Measurements from ENCODE around the gene FLYWCH2. TPM values are rescaled to one million over a fixed set of nuclear protein-coding genes. Genes with fewer than 3 reads are reported as not detected.

Gene FLYWCH2
- total and polyA plus RNA-seq, 9 of the 15 experiments (the other 6 are each of a cell fraction or from before 2014, with no cell fraction given): 0.70 to 55.5 (median 7.6) TPM

DNA sequence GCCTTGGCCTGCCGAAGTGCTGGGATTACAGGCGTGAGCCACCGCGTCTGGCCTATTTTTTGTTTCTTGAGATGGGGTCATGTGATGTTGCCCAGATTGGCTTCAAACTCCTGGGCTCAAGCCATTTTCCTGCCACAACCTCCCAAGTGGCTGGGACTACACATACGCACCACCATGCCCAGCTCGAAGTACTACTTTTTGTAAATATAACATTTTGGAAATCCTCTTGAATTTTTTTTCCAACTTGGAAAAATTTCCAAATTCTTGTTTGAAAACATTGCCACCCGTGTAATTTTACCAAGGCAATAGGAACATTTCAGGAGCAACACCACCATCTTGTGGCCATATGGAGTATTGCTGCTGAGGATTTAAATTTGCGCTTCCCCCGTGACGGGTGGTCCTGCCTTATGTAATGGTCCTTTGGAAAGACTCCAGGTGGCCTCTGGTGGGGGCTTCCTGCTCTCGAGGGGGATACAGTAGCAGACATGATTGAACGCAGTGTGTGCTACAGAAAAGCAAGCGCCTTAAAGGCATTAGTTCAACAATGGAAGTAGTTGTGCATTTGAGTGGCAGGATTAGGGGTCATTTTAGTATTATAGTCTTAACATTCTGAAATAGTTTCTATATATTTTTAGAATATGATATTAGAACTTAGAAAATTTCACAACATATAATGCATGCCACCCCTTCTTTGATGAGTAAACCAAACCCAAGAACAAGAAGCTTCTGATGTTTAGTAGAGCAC lies 36.7 kb downstream of the FLYWCH2 start (continued):
- TF ChIP-seq, protein P1, sequence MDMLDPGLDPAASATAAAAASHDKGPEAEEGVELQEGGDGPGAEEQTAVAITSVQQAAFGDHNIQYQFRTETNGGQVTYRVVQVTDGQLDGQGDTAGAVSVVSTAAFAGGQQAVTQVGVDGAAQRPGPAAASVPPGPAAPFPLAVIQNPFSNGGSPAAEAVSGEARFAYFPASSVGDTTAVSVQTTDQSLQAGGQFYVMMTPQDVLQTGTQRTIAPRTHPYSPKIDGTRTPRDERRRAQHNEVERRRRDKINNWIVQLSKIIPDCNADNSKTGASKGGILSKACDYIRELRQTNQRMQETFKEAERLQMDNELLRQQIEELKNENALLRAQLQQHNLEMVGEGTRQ (CRISPR knock-in tag; IDR thresholded peaks at IDR 0.05): peak; percentile 27; the same call in 1 of the 2 replicates
- no peak for TF ChIP-seq ZEB2 (IDR thresholded peaks at IDR 0.05)
- TF ChIP-seq, protein P2, sequence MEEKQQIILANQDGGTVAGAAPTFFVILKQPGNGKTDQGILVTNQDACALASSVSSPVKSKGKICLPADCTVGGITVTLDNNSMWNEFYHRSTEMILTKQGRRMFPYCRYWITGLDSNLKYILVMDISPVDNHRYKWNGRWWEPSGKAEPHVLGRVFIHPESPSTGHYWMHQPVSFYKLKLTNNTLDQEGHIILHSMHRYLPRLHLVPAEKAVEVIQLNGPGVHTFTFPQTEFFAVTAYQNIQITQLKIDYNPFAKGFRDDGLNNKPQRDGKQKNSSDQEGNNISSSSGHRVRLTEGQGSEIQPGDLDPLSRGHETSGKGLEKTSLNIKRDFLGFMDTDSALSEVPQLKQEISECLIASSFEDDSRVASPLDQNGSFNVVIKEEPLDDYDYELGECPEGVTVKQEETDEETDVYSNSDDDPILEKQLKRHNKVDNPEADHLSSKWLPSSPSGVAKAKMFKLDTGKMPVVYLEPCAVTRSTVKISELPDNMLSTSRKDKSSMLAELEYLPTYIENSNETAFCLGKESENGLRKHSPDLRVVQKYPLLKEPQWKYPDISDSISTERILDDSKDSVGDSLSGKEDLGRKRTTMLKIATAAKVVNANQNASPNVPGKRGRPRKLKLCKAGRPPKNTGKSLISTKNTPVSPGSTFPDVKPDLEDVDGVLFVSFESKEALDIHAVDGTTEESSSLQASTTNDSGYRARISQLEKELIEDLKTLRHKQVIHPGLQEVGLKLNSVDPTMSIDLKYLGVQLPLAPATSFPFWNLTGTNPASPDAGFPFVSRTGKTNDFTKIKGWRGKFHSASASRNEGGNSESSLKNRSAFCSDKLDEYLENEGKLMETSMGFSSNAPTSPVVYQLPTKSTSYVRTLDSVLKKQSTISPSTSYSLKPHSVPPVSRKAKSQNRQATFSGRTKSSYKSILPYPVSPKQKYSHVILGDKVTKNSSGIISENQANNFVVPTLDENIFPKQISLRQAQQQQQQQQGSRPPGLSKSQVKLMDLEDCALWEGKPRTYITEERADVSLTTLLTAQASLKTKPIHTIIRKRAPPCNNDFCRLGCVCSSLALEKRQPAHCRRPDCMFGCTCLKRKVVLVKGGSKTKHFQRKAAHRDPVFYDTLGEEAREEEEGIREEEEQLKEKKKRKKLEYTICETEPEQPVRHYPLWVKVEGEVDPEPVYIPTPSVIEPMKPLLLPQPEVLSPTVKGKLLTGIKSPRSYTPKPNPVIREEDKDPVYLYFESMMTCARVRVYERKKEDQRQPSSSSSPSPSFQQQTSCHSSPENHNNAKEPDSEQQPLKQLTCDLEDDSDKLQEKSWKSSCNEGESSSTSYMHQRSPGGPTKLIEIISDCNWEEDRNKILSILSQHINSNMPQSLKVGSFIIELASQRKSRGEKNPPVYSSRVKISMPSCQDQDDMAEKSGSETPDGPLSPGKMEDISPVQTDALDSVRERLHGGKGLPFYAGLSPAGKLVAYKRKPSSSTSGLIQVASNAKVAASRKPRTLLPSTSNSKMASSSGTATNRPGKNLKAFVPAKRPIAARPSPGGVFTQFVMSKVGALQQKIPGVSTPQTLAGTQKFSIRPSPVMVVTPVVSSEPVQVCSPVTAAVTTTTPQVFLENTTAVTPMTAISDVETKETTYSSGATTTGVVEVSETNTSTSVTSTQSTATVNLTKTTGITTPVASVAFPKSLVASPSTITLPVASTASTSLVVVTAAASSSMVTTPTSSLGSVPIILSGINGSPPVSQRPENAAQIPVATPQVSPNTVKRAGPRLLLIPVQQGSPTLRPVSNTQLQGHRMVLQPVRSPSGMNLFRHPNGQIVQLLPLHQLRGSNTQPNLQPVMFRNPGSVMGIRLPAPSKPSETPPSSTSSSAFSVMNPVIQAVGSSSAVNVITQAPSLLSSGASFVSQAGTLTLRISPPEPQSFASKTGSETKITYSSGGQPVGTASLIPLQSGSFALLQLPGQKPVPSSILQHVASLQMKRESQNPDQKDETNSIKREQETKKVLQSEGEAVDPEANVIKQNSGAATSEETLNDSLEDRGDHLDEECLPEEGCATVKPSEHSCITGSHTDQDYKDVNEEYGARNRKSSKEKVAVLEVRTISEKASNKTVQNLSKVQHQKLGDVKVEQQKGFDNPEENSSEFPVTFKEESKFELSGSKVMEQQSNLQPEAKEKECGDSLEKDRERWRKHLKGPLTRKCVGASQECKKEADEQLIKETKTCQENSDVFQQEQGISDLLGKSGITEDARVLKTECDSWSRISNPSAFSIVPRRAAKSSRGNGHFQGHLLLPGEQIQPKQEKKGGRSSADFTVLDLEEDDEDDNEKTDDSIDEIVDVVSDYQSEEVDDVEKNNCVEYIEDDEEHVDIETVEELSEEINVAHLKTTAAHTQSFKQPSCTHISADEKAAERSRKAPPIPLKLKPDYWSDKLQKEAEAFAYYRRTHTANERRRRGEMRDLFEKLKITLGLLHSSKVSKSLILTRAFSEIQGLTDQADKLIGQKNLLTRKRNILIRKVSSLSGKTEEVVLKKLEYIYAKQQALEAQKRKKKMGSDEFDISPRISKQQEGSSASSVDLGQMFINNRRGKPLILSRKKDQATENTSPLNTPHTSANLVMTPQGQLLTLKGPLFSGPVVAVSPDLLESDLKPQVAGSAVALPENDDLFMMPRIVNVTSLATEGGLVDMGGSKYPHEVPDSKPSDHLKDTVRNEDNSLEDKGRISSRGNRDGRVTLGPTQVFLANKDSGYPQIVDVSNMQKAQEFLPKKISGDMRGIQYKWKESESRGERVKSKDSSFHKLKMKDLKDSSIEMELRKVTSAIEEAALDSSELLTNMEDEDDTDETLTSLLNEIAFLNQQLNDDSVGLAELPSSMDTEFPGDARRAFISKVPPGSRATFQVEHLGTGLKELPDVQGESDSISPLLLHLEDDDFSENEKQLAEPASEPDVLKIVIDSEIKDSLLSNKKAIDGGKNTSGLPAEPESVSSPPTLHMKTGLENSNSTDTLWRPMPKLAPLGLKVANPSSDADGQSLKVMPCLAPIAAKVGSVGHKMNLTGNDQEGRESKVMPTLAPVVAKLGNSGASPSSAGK (IDR thresholded peaks at IDR 0.05): no peak
- TF ChIP-seq, protein P3, sequence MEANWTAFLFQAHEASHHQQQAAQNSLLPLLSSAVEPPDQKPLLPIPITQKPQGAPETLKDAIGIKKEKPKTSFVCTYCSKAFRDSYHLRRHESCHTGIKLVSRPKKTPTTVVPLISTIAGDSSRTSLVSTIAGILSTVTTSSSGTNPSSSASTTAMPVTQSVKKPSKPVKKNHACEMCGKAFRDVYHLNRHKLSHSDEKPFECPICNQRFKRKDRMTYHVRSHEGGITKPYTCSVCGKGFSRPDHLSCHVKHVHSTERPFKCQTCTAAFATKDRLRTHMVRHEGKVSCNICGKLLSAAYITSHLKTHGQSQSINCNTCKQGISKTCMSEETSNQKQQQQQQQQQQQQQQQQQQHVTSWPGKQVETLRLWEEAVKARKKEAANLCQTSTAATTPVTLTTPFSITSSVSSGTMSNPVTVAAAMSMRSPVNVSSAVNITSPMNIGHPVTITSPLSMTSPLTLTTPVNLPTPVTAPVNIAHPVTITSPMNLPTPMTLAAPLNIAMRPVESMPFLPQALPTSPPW (CRISPR knock-in tag; IDR thresholded peaks at IDR 0.05): 0 out of 2 replicates have a peak, but pooled peaks have one; percentile 28
- 0 out of 2 replicates have a peak, but pooled peaks have one; percentile 18 for TF ChIP-seq FOXJ2 (tag; IDR thresholded peaks at IDR 0.05)
- TF ChIP-seq, protein P4, sequence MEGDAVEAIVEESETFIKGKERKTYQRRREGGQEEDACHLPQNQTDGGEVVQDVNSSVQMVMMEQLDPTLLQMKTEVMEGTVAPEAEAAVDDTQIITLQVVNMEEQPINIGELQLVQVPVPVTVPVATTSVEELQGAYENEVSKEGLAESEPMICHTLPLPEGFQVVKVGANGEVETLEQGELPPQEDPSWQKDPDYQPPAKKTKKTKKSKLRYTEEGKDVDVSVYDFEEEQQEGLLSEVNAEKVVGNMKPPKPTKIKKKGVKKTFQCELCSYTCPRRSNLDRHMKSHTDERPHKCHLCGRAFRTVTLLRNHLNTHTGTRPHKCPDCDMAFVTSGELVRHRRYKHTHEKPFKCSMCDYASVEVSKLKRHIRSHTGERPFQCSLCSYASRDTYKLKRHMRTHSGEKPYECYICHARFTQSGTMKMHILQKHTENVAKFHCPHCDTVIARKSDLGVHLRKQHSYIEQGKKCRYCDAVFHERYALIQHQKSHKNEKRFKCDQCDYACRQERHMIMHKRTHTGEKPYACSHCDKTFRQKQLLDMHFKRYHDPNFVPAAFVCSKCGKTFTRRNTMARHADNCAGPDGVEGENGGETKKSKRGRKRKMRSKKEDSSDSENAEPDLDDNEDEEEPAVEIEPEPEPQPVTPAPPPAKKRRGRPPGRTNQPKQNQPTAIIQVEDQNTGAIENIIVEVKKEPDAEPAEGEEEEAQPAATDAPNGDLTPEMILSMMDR (IDR thresholded peaks at IDR 0.05 in 2 of 3, conservative IDR thresholded peaks at IDR 0.05 in 1 of 3; ENCODE audit: insufficient read depth in 2 of 3, low read depth in 1 of 3, low read length in 3 of 3): peak; percentile 78 to 87 (median 86)
- TF ChIP-seq RAD51 (IDR thresholded peaks at IDR 0.05; ENCODE audit: borderline replicate concordance, low read depth): peak; percentile 40; the same call in 1 of the 2 replicates
- TF ChIP-seq SMC3 (conservative IDR thresholded peaks at IDR 0.05; ENCODE audit: insufficient read depth, low read depth, low read length): peak; percentile 74
